Head of caudate nucleus (tissue), 42 donors: ENCODE results near the gene SLC1A2.
A peak's percentile ranks its signal among the peaks of the same experiment; 100 is the strongest.

Experiments
- DNase-seq, 42 donors: peaks; one replicate each; pipeline versions ENCODE4 v3.0.0 to v3.0.0-alpha.2; 2020 to 2021; ENCODE audit warnings: mixed read lengths in 7 of 42
- intact Hi-C: fragments of 100-400 bp; cut with DNase I; formaldehyde crosslinking; loops from one replicate; pipeline ENCODE4 v1.15.0; 2022

Gene SLC1A2

DNA sequence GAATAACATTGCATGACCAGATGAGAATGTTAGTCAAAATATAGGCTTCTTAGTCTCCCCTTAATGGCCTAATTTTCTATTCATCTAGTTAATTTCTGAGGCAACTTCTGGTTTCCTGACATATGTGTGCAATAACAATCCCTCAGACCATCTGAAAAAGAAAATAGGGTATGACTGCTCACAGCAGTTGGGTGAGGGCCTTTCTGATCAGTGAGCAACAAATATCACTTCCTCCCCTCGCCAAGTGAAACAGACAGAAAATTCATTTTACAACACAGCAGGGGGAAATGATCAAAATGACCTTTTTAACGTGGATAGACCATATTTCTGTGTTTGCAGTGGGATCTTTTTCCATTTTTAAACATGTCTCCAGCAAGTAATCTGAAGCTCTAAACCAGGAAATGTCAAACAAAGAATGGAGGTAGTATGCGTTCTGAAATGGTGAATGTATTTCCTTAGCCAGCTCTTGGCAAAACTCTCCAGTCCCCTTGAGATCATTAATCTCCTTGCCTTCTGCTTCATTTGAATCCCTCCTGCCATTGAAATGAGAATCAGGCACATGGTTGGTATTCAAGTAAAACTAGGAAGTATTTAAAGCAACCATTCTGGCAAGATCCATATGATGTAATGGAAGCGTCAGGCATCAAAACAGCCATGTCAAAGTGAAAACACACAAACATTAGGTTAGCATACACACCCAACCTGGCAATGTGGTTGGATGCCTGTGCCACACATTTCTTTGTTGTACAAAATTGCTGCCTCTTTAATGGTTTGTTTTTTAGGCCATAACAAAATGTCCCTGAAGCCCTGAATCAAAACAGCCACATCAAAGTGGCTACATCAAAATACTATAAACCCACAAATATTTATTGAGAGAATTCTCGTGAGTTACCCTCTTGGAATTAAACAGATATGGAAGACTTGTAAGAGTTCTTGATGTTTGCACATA, 100.1 kb downstream of the SLC1A2 start:
- no peak for DNase-seq
- intact Hi-C loops = no loop called here

DNA sequence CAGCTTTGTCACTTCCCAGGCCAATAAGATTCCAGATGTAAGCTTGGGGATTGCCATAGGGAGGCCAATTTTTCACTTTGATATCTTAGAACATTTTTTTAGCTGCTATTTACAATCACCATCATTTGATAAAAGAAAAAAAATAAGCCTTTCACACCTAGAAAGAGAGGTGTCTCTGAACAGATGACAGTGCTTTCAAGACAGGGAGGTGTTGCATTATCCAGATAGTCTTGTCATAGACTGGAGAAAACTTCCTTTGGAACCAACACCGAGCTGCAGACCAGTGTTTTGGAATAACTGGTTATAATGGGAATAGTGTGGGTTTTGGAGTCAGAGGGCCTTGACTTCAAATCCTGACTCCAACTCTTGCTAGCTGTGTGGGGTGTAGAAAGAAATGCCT, 101.0 kb downstream of the SLC1A2 start:
- no peak for DNase-seq
- intact Hi-C loops = no loop called here

DNA sequence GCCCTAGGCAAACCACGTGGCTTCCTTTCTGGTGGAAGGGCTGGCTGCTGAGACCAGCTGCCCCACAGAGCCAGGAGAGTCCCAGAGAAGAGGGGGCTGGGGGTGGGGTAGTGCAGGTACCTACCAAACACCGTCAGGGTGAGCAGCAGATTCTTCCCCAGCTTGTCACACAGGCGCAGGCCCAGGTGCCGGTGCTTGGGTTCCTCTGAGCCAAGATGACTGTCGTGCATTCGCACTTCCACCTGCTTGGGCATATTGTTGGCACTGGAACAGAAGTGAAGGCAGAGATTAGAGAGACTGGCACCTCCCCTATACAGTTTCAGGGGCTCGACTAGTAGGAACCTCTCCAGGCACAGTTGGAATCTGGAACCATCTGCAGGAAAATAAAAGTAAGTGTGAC, 102.1 kb downstream of the SLC1A2 start:
- no peak for DNase-seq
- intact Hi-C loops = no loop called here

DNA sequence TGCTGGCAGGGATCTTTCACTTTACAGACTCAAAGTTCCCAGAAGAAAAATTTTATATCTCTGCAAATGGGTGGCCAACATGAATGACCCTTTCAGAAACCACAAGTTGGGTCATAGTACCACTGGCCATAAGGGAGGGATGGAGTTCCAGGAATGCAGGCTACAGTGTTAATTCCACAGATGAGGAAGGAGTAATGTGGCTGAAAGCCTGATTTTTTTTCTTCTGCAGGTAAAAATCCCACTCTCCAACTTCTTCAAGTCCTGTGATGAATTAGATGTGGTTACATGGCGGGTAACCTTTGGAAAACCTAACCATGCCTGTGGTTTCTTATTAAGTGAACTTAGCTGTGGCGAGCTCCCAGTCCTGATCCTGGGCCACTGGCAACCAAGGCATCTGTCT, 103.2 kb downstream of the SLC1A2 start:
- intact Hi-C loops = no loop called here
- DNase-seq = no peak

DNA sequence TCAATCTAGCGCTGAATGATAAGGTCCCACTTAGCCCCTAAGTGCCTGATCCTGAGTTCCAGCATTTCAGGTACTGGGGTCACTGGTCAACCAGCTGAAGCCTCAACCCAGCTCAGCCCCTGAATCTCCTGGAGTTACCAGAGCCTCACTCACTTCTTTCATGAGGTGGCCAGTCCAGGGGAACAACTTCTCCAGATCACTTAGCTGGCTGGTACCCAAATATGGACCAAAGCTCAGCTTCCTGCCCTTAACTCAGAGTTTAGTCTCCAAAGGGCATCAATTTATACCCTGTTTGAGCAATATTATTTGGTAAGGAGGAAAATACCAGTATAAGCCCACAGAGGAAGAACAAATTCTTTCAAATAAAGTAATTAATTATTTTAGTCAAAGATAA, 105.6 kb downstream of the SLC1A2 start:
- intact Hi-C loops = no loop called here
- DNase-seq = no peak

DNA sequence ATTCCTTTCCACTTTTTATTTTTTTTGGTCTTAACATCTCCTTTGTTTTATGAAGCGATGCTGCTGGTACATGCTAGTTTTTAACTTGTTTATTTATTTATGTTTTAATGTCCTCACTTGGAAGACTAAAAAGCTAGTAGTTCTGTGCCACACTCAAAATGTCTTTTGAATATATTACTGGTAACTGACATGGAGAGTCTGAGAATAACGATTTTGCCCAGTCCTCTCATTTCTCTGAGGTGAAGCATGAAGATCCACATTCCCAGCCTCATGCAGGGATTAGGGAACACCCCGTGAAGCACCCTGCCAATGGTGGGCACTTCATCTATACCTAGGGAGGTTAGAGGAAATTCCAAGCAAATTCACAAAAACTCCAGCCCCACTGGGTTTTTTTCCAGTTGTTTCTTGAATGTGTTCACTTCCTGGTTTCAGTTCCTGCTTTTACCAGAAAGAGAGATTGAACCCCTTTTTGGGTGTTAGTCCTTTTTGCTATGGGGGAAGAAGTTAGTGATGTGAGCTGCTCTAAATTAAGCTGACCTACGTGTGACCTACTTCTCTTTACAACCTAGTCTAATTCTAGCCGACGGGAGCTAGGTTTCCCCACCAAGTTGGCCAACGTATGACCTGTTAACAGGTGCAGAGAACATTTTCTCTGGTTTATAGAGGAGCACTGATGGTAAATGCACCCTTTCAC, 106.1 kb downstream of the SLC1A2 start:
- intact Hi-C loops = no loop called here
- no peak for DNase-seq

DNA sequence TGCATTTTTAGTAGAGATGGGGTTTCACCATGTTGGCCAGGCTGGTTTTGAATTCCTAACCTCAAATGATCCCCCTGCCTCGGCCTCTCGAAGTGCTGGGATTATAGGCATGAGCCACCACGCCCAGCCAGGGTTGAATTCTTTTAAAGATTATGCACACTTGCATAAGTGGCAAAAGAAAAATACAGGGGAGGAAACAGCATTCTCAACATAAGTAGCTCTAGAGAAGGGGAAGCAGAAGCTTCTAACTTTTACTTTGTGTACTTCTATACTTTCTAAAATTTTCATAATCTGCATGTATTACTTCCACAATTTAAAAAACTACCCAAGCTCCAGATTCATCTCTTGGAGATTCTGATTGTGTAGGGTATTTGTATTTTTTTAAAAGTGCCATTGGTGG, 108.0 kb downstream of the SLC1A2 start:
- intact Hi-C loops = no loop called here
- no peak for DNase-seq

DNA sequence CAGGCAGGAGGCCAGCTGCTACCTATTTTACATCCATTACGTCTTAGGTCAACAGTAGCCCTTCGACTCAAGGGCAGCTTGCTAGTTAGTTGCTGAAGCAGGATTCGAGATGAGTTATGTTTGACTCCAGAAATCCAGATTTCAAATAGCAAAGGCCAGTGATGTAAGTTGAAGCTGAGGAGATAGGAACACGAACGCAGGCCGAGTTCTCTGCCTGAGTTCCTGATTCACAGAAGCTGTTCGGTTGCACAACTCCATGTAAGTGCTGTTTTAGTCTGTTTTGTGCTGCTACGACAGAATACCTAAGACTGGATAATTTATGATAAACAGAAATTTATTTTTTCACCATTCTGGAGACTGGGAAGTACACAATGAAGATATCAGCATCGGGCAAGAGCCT, 111.2 kb downstream of the SLC1A2 start:
- intact Hi-C loops = no loop called here
- peak in 1 of 42 donors; percentile 42 for DNase-seq

DNA sequence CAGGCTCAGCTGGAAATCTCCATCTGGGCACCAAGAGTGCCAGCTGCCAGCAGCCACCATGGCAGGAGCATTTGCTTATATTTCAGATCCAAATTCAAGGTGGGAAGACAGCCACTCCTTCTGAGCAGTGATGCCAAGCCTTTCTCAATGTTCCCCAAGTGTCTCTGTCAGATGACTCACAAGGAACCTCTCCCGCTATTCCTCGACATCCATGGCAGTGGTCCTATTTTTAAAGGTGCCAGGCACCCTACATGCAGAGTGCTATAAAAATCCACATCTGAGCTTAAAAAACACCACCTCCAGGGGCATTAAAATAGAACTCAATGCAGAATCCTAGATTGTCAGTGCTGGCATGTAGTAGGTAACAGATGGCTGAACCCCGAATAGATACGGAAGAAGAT, 112.1 kb downstream of the SLC1A2 start:
- DNase-seq = peak in 24 of 42 donors; percentile 13 to 82 (median 46)

DNA sequence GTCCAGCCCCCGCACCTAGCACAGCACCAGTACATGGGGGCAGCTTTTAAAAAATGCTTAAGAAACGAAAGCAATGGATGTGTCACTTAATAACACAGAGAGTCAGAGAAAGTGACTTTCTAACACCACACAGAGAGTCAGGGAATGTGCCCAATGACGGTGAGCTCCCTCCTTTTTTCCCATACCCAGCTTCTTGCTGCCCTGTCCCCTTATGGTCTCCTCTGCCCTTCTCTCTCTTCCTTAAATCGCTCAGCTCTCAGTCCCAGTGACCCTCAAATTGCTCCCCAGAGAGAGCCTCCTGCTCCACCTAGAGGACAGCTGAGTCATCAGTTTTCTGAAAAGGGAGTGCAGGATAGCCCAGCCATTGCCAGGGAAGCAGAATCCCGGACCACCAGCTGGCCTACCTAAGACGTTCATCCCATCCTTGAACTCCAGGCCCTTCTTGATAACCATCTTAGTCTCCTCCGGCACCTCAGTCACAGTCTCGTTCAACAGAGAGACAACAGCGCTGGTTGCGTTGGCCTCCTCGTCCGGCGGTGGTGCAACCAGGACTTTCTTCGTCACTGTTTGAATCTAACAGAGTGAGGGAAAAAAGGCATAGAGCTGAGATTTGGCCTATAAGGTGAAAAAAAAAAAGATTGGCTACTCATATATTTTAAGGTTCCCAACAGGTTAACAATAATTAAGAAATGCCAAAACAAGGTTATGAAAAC, 113.5 kb downstream of the SLC1A2 start:
- DNase-seq = peak in 9 of 42 donors; percentile 8 to 53 (median 25)

More for the DNA sequence above, 112.1 kb downstream of the SLC1A2 start:
- intact Hi-C loops = no loop called here

DNA sequence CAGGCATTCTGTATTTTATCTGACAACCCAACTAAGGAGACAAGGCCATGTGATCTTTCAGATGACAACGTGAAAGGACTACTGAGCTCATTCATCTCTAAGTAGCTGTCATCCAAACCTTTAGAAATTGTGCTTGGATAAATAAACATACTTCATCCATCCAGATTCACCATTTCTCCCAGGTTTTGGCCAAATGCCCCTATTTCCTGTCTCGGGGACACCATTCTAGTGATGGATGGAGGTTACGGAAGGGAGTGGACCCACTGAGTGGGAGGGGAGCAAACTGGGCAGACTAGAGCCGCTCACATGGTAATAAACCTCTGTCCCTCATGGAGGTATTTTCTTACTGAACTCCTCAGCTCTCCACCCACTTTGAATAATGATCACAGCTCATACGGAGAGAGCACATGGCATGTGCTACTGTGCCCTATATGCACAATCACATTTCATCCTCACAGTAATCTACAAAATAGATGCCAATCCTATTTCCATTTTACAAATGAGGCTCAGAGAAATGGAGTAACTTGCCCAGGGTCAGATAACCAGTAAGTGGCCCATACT, 114.4 kb downstream of the SLC1A2 start:
- intact Hi-C loops = no loop called here
- no peak for DNase-seq

More for the DNA sequence above, 113.5 kb downstream of the SLC1A2 start:
- intact Hi-C loops = no loop called here

DNA sequence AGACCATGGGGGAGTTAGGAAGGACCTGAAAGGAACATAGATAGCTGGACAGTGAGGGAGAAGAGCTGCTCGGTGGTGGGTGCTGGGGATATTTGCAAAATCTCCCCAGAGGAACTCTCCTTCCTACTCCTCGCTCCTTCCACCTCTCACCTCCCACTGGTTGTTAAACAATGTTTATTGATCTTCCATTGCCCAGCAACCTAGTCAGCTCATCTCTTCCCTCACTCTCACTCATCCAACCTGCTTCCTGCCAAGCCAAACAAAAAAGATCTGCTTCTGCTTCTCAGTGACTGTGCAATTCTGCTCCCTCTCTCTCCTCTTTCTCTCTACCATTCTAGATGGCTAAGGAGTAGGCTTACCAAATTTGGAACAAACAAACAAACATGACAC, 115.0 kb downstream of the SLC1A2 start:
- intact Hi-C loops = no loop called here
- DNase-seq = no peak

DNA sequence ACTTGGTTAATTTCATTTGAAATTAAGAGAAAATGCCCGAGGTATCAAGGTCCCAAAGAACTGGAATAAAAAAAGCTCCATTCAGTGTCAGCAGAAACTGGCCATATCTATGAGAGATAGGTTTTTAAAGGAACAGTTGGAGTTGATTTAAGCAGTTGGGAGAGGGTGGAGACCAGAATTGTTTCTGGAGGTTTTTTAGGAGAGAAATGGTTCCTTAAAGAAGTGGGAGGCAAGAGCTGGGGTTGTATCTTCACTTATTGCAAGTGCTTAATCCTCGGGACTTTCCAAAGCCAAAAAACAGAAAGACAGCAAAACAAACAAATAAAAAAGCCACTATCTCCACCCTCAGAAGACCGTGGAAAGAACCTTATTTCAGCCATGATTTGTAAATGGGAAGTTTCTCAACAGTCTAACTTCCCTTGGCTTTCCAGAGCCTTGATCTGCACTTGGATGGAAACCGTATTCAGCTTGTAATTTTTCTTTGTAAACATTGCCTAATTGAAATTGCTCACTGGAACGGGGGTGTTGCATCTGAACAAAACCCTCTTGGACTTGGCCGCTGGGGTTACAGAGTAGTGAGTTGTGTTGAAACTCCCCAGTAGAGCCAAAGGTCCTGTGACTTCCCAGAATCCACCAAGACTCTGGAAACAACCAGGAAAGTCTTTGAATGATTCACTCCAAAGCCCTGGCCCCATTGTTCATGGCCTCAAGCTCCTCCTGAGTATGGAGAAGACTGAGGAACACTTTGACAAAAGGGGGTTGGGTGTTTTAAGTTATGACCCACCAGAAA, 115.6 kb downstream of the SLC1A2 start:
- intact Hi-C loops = no loop called here
- peak in 23 of 42 donors; percentile 11 to 81 (median 45) for DNase-seq

DNA sequence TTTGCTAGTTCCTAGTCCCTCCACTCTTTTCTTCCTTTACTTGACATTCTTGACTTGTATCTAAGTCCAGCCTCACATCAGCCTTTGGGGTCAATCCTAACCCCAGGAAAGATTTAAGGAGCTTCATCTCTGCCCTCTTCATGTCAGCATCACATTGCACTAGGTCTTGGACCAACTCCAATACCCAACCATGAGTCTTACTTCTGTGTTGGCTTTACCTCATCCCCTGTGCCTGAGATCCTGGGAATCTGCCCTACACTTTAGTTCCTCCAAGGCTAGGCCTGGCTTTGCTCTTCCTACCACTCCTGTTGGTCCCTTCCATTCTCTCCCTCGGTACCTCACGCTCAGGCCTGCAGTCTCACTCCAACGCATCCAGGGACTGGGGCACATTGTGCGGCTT, 117.0 kb downstream of the SLC1A2 start:
- DNase-seq = no peak
- intact Hi-C loops = no loop called here

DNA sequence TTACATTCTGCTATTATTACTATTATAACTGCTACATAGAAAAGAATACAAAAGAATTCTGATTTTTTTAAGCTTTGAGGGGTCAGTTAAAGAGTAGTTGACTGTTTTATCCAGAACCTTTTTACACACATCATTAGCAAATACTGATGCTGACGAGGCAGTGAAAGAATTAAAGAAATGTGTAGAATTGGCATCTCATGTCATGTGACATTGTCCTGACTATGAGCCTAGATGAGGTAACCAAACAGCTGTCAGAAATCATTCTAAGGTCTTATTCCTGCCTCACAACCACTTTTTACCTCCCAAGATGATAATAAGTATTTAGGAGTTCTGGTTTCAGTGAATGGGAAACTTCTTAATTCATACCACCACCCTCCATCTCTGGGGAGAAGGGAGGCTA, 121.0 kb downstream of the SLC1A2 start:
- no peak for DNase-seq
- intact Hi-C loops = no loop called here

DNA sequence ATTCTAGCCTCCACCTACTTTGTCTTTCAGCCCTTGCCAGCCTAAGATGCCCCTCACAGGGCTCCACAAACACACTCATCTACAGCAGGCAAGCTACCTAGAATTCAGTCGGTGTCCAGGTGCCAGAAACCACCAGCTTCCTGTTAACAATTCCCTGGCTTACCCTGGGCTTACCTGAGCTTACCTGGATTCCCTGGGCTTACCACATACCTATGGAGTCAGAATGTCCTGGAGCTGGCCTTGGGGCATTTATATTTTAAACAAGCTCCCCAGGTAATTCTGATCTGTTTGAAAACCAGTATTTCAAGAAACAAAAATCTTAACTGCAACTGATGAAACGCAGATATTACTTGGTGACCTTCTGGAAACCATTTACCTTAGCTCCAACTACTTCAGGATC, 123.6 kb downstream of the SLC1A2 start:
- no peak for DNase-seq
- intact Hi-C loops = no loop called here

DNA sequence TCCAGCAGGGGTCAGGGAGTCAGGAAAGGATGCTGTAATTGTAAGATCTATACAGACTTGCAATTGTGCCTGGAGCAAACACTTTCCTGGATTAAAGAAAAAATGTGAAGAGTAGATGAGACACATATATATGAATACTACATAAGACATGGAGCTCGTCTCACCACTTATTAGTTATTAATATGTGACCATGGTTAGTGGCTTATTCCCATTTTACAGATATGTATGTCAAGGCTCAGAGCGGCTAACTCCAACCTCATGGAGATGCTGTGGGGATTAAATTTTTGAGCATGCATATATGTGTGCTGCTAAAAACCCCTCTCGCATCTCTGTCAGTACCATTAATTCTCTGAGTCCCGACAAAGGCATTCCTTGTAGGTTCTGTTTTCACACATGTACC, 125.7 kb downstream of the SLC1A2 start:
- no peak for DNase-seq
- intact Hi-C loops = no loop called here

DNA sequence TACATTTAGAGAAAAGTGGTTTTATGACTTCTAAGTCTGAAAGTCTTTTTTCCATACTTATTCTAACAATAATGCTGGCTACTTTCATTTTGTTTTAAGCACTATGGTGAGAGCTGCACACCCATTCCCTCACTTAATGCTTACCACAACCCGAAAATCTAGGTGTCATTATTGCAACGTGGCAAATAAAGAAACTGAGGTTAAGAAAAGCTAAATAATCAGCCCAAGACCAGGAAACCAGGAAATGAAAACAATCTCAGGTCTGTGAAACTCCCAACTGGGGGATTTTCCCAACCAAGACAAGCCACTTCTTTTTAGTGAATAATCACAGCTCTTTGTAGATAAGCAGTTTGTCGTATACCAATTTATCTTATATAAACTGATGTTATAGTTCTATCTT, 126.3 kb downstream of the SLC1A2 start:
- DNase-seq = no peak
- intact Hi-C loops = no loop called here

DNA sequence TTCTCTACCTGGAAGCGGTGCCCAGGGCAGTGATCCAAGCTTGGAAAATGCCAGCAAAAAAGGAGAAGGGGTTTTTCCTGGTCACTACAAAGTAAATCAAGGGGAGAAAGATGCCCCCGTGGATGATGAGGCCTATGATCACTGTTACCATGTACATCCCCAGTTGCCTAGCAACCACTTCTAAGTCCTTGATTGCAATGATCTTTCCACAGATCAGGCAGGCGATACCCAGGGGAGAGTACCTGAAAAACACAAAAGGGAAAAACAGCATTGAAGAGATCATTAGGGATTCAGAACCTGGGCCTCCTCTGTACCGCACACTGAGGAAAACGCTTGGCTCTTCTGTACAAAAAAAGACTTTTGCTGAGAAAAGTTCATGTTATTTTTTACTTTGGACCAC, 127.1 kb downstream of the SLC1A2 start:
- DNase-seq = peak in 3 of 42 donors; percentile 15 to 50 (median 33)
- intact Hi-C loops = no loop called here
